Measurements from ENCODE around the gene NUCB2. TPM values are rescaled to one million over a fixed set of nuclear protein-coding genes. Genes with fewer than 3 reads are reported as not detected.

NUCB2 gene
- polyA plus RNA-seq, 3 donors, result 8.6 to 41.3 (median 31.4) TPM

- H3K27me3 Mint-ChIP-seq (ENCODE audit: low read depth in 3 of 3), result peaks cover 0 to 12% (median 4%) of the 10 kb centered on the region in 3 donors
- H3K4me3 Mint-ChIP-seq, result no peak overlapping the region
- H3K4me1 Mint-ChIP-seq, result peaks cover 20% of the 10 kb centered on the region
- H3K27ac Mint-ChIP-seq, result peak overlapping the region in 1 of 7 donors; percentile 23
- DNase-seq, result no peak
- Histone ChIP-seq H2AFZ (ENCODE audit: insufficient read depth, low read depth, low read length, poor library complexity, severe bottlenecking) (no peak overlapping the region), H3K9me3 (replicated peaks in 1 of 2; ENCODE audit: control insufficient read depth in 1 of 2, insufficient read depth in 1 of 2, low read length in 2 of 2) (no peaks in the 10 kb centered on the region), H3K9ac (ENCODE audit: insufficient read depth, low read length, poor library complexity, severe bottlenecking) (no peak overlapping the region), H3K4me1 (ENCODE audit: control insufficient read depth in 1 of 2, insufficient read depth in 2 of 2, low read length in 2 of 2) (peaks cover 7 to 11% of the 10 kb centered on the region in 2 donors), H3K27me3 (ENCODE audit: control insufficient read depth in 2 of 2, insufficient read depth in 2 of 2, low read length in 2 of 2) (no peaks in the 10 kb centered on the region), H4K20me1 (ENCODE audit: insufficient read depth, low read length) (no peaks in the 10 kb centered on the region), H3K4me3 (replicated peaks in 1 of 3; ENCODE audit: low read depth in 2 of 3, low read length in 3 of 3) (no peak overlapping the region), H3K36me3 (replicated peaks in 1 of 2; ENCODE audit: control insufficient read depth in 1 of 2, insufficient read depth in 2 of 2, low read length in 2 of 2) (no peaks in the 10 kb centered on the region), H3K4me2 (replicated peaks; ENCODE audit: extremely low read depth, low read length, poor library complexity, severe bottlenecking) (no peak overlapping the region), H3K27ac (ENCODE audit: low read depth in 1 of 2, low read length in 2 of 2) (no peak overlapping the region), H3K79me2 (ENCODE audit: insufficient read depth, low read length) (no peaks in the 10 kb centered on the region)
- WGBS (ENCODE audit: insufficient coverage), result 100% methylated on average over 1 of the region's 1 CpG
- H3K9me3 Mint-ChIP-seq, result no peaks in the 10 kb centered on the region
- H3K36me3 Mint-ChIP-seq, result no peaks in the 10 kb centered on the region
- TF ChIP-seq, protein P1, sequence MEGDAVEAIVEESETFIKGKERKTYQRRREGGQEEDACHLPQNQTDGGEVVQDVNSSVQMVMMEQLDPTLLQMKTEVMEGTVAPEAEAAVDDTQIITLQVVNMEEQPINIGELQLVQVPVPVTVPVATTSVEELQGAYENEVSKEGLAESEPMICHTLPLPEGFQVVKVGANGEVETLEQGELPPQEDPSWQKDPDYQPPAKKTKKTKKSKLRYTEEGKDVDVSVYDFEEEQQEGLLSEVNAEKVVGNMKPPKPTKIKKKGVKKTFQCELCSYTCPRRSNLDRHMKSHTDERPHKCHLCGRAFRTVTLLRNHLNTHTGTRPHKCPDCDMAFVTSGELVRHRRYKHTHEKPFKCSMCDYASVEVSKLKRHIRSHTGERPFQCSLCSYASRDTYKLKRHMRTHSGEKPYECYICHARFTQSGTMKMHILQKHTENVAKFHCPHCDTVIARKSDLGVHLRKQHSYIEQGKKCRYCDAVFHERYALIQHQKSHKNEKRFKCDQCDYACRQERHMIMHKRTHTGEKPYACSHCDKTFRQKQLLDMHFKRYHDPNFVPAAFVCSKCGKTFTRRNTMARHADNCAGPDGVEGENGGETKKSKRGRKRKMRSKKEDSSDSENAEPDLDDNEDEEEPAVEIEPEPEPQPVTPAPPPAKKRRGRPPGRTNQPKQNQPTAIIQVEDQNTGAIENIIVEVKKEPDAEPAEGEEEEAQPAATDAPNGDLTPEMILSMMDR (IDR thresholded peaks at IDR 0.05), result no peak
- intact Hi-C loops (cut with micrococcal nuclease), result no loop called here
Measured at GRCh38 chr11:17263769-17264168, 12.8 kb upstream of the NUCB2 start.

DNA sequence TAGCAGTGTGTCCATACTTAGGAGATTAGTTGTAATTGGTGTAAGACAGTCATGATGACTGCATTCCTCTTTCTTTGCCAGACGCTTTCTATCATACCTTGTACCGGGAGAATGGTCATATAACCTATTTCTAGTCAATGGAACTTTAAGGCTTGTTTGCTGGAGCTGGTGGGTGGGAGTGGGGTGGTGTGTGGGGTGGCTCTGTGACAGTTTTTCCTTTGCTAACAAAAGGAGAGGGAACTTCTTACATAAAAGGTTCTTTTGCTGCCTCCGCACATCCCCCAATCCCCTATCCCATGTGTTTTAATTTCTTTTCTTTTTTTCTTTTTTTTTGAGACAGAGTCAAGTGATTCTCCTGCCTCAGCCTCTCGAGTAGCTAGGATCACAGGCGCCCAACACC is 9.8 kb upstream of the NUCB2 start:
- WGBS (ENCODE audit: insufficient coverage), result no CpG with 5 or more reads among the region's 5 CpGs
- H3K27ac Mint-ChIP-seq, result no peak overlapping the region
- H3K9me3 Mint-ChIP-seq, result no peaks in the 10 kb centered on the region

More for the DNA sequence above, 9.8 kb upstream of the NUCB2 start:
- no peaks in the 10 kb centered on the region for H3K27me3 ChIP-seq (ENCODE audit: control insufficient read depth in 2 of 2, insufficient read depth in 2 of 2, low read length in 2 of 2)
- no peaks in the 10 kb centered on the region for H3K36me3 ChIP-seq (replicated peaks in 1 of 2; ENCODE audit: control insufficient read depth in 1 of 2, insufficient read depth in 2 of 2, low read length in 2 of 2)
- Mint-ChIP-seq H3K36me3 (no peaks in the 10 kb centered on the region), H3K4me3 (no peak overlapping the region), H3K4me1 (peaks cover 21% of the 10 kb centered on the region), H3K27me3 (ENCODE audit: low read depth in 3 of 3) (peaks cover 0 to 10% (median 4%) of the 10 kb centered on the region in 3 donors)
- H3K27ac ChIP-seq (ENCODE audit: low read depth in 1 of 2, low read length in 2 of 2), result no peak overlapping the region
- H3K79me2 ChIP-seq (ENCODE audit: insufficient read depth, low read length), result no peaks in the 10 kb centered on the region
- no peak overlapping the region for H2AFZ ChIP-seq (ENCODE audit: insufficient read depth, low read depth, low read length, poor library complexity, severe bottlenecking)
- no peak overlapping the region for H3K9ac ChIP-seq (ENCODE audit: insufficient read depth, low read length, poor library complexity, severe bottlenecking)
- no peaks in the 10 kb centered on the region for H3K9me3 ChIP-seq (replicated peaks in 1 of 2; ENCODE audit: control insufficient read depth in 1 of 2, insufficient read depth in 1 of 2, low read length in 2 of 2)
- intact Hi-C loops (cut with micrococcal nuclease), result no loop called here
- TF ChIP-seq, protein P1 (IDR thresholded peaks at IDR 0.05), result no peak
- H3K4me3 ChIP-seq (replicated peaks in 1 of 3; ENCODE audit: low read depth in 2 of 3, low read length in 3 of 3), result no peak overlapping the region
- peaks cover 9 to 15% of the 10 kb centered on the region in 2 donors for H3K4me1 ChIP-seq (ENCODE audit: control insufficient read depth in 1 of 2, insufficient read depth in 2 of 2, low read length in 2 of 2)
- no peak for DNase-seq
- no peaks in the 10 kb centered on the region for H4K20me1 ChIP-seq (ENCODE audit: insufficient read depth, low read length)
- H3K4me2 ChIP-seq (replicated peaks; ENCODE audit: extremely low read depth, low read length, poor library complexity, severe bottlenecking), result no peak overlapping the region

Data from CD14-positive monocyte (primary cell).